Cardiac muscle cell (in vitro differentiated cells and primary cell): ENCODE measurements around the gene HK1. TPM values are rescaled to one million over a fixed set of nuclear protein-coding genes. Genes with fewer than 3 reads are reported as not detected.

Source experiments
- DNase-seq, 2 donors: peaks; one replicate each; pipeline versions ENCODE4 v3.0.0 to v3.0.0-alpha.2; 2010 to 2017; ENCODE audit warnings: low read depth in 1 of 2, low spot score in 1 of 2
- H3K27ac ChIP-seq: fragments of 200-600 bp; sonication (generic); 2 replicates; pipeline ENCODE4 v1.5.1; 2016
- H3K27me3 ChIP-seq: fragments of 200-600 bp; sonication (generic); 2 replicates; pipeline ENCODE4 v1.6.0; 2016; ENCODE audit warnings: control low read depth
- H3K36me3 ChIP-seq: fragments of 200-600 bp; sonication (generic); 2 replicates; pipeline ENCODE4 v1.5.1; 2016; ENCODE audit warnings: control low read depth
- H3K4me1 ChIP-seq: fragments of 200-600 bp; sonication (generic); 2 replicates; pipeline ENCODE4 v1.8.1; 2017; ENCODE audit warnings: low read depth, mild to moderate bottlenecking, mixed run types
- H3K4me3 ChIP-seq: fragments of 200-600 bp; sonication (generic); 2 replicates; pipeline ENCODE4 v1.5.1; 2016; ENCODE audit warnings: mild to moderate bottlenecking
- H3K9me3 ChIP-seq: fragments of 200-600 bp; sonication (generic); 2 replicates; pipeline ENCODE4 v1.5.1; 2017; ENCODE audit warnings: low read depth, mild to moderate bottlenecking, control low read depth
- polyA plus RNA-seq: library from polyadenylated mRNA; unstranded; fragments of >200 nt; fragmentation: Nextera tagmentation; extraction: Ambion mirVana; gene quantifications from 2 replicates; pipeline ENCODE4 v1.2.1, GENCODE V29; 2016
- total RNA-seq: library from RNA; depleted of rRNA; stranded (reverse); fragments of >200 nt; gene quantifications from 2 replicates; pipeline ENCODE4 v1.2.3, GENCODE V29; 2016
- TF ChIP-seq, protein P1 (sequence below): IDR thresholded peaks from 2 replicates; pipeline ENCODE4 v1.5.1; 2012; ENCODE audit warnings: low read depth, mild to moderate bottlenecking, low read length

Gene HK1
- total and polyA plus RNA-seq, 2 experiments from 2014 or later: 324 to 347 TPM

DNA sequence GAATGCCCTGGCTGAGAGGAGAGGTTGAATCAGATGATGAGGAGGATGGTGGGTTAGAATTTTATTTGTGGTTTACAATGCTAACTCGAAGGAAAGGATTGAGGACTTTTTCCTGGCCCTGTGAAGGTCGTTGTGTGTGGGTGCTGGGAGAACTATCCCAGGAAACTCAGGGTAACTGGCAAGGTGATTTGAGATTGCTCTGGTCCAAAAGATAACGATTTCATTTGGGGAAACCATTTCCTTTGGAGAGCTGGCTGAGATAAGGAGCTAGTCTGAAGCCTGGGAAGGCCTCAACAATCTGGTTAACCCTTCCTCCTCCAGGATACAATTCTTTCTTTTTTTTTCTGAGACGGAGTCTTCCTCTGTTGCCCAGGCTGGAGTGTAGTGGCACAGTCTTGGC, 33.0 kb downstream of the HK1 start:
- H3K27ac ChIP-seq: peak overlapping the region; percentile 80
- TF ChIP-seq, protein P1, sequence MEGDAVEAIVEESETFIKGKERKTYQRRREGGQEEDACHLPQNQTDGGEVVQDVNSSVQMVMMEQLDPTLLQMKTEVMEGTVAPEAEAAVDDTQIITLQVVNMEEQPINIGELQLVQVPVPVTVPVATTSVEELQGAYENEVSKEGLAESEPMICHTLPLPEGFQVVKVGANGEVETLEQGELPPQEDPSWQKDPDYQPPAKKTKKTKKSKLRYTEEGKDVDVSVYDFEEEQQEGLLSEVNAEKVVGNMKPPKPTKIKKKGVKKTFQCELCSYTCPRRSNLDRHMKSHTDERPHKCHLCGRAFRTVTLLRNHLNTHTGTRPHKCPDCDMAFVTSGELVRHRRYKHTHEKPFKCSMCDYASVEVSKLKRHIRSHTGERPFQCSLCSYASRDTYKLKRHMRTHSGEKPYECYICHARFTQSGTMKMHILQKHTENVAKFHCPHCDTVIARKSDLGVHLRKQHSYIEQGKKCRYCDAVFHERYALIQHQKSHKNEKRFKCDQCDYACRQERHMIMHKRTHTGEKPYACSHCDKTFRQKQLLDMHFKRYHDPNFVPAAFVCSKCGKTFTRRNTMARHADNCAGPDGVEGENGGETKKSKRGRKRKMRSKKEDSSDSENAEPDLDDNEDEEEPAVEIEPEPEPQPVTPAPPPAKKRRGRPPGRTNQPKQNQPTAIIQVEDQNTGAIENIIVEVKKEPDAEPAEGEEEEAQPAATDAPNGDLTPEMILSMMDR: no peak
- H3K4me3 ChIP-seq: no peak overlapping the region
- H3K27me3 ChIP-seq: no peaks in the 10 kb centered on the region
- no peaks in the 10 kb centered on the region for H3K36me3 ChIP-seq
- no peaks in the 10 kb centered on the region for H3K9me3 ChIP-seq
- H3K4me1 ChIP-seq: peaks cover 20% of the 10 kb centered on the region
- no peak for DNase-seq

DNA sequence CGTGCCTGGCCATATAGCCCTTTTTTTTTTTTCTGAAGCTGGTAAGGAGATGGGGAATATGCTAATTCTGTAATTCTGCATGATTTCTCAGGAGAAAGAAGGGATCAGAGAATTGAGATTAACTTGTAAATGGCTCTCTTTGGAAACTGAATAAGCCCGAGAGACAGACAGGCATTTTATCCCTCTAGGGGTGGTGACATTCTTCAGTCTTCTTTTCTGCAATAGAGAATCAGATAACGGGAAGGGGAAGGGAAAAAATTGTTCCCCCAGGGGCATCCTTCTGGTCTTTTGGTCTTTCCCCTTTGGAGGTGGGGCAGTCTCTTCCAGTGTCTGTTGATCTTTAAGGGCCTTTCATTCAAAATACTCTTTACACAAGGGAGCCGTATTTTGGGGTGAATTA, 34.2 kb downstream of the HK1 start:
- TF ChIP-seq, protein P1: no peak
- no peak overlapping the region for H3K4me3 ChIP-seq
- H3K4me1 ChIP-seq: peaks cover 32% of the 10 kb centered on the region
- DNase-seq: no peak
- no peaks in the 10 kb centered on the region for H3K9me3 ChIP-seq
- H3K27ac ChIP-seq: no peak overlapping the region
- no peaks in the 10 kb centered on the region for H3K36me3 ChIP-seq
- no peaks in the 10 kb centered on the region for H3K27me3 ChIP-seq

DNA sequence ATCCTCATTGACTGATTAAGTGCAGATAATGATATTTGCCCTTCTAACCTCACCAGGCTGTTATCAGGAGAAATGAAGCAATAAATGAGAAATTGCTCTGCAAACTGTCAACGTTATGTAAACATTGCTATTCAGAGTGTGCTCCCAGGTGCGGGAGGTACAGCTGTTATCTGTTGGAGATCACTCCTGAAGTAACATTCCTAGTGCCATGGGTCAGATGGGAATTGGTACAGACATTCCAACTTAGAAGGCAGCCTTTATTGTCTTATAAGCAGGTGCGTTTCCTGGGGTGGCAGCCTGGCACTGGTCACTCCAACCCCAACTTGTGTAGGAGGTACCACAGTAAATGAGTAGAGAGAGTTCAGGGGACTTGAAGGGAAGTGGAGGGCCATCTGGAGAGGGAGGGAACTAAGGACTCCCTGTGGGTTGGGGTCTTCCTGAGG, 36.8 kb downstream of the HK1 start:
- Histone ChIP-seq H3K9me3 (no peaks in the 10 kb centered on the region), H3K27me3 (no peaks in the 10 kb centered on the region), H3K27ac (no peak overlapping the region), H3K36me3 (no peaks in the 10 kb centered on the region), H3K4me3 (no peak overlapping the region), H3K4me1 (peaks cover 41% of the 10 kb centered on the region)
- no peak for DNase-seq
- TF ChIP-seq, protein P1: no peak

DNA sequence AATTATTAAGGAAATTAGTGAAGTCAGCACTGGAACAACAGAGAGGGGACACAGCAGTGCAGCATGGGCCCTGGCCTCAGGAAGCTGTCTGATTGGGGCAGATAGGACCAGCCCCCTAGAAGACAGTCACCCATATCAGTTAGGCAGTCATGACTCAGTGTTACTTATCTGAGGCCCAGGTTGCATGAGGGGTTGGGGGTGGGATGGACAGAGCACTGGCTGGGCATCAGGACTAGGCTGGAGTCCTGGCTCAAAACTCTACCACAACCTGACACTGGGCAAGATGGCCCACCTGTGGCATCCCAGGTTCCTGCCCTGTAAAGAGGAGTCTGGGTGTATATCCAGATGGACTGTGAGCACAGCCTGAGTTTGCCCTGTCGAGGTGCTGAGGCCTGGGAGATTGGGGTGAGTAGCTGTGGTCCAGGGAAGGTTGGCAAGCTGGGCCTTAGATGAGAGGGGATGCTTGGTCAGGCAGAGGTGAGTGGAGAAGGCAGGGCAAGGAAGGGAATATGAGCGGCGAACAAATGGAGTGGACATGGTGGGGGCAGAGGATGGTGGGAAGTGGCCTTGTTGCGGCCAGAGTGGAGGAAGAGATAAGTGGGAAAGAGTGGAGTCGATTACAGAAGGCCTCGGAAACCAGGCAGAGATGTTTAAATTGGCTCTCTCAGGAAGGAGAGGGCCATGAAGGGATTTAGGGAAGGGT, 37.5 kb downstream of the HK1 start:
- TF ChIP-seq, protein P1: no peak
- no peaks in the 10 kb centered on the region for H3K9me3 ChIP-seq

DNA sequence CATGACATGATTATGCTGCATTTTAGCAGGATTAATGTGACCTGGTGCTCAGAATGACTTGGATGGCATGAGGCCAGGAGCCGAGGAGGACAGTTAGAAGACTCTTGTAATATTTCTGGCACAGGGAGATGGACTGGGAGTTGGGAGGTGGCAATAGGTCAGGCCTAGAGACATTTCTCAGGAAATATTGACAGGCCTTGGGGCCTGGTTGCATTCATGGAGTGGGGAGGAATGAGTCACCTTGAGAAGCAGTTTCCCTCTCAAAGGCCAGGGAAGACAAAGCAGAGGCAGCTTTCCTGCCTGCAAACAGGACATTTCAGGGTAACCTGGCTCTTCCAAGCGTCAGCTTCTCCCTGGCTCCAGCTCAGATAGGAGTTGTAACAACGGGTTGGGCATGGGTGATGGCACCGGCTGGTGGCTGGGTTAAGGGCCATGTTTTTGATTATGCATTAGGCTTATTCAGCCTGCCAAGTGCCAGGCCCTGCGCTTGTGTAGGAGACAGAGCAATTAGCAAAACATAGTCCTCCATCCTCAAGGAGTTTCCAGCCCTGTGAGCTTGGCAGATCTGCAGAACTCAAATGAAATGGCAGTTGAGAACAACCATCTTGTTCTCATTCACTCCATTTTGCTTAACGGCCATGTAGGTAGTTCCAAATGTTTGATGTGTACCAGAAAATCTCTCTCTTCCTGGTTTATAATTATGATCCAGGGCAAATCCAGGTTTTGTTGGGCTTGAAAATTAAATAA, 38.2 kb downstream of the HK1 start:
- H3K9me3 ChIP-seq: no peaks in the 10 kb centered on the region
- H3K4me3 ChIP-seq: no peak overlapping the region
- peaks cover 40% of the 10 kb centered on the region for H3K4me1 ChIP-seq
- TF ChIP-seq, protein P1: no peak
- H3K27me3 ChIP-seq: no peaks in the 10 kb centered on the region
- peak in 1 of 2 donors; percentile 43 for DNase-seq
- H3K36me3 ChIP-seq: no peaks in the 10 kb centered on the region
- H3K27ac ChIP-seq: peak overlapping the region; percentile 84

More for the DNA sequence above, 37.5 kb downstream of the HK1 start:
- Histone ChIP-seq H3K36me3 (no peaks in the 10 kb centered on the region), H3K27ac (peak overlapping the region; percentile 84), H3K4me3 (no peak overlapping the region), H3K4me1 (peaks cover 47% of the 10 kb centered on the region), H3K27me3 (no peaks in the 10 kb centered on the region)
- DNase-seq: no peak
